OCI-LY1 (cell line): Measurements from ENCODE around the gene CBFA2T3.

Experiments used
- EZH2 ChIP-seq: fragments of 200-600 bp; sonication (generic), shearing (Covaris generic); IDR thresholded peaks from 2 replicates; pipeline ENCODE4 v1.8.0; 2017; ENCODE audit warnings: borderline replicate concordance, mixed run types, mild to moderate bottlenecking, antibody characterized with exemption, low read length, moderate library complexity, mixed read lengths
- TF ChIP-seq, protein P1 (sequence below): fragments of 200-600 bp; sonication (generic), shearing (Covaris generic); IDR thresholded peaks from 2 replicates; pipeline ENCODE4 v1.5.1; 2017; ENCODE audit warnings: mild to moderate bottlenecking, antibody characterized with exemption, low read length, moderate library complexity, mixed read lengths

DNA sequence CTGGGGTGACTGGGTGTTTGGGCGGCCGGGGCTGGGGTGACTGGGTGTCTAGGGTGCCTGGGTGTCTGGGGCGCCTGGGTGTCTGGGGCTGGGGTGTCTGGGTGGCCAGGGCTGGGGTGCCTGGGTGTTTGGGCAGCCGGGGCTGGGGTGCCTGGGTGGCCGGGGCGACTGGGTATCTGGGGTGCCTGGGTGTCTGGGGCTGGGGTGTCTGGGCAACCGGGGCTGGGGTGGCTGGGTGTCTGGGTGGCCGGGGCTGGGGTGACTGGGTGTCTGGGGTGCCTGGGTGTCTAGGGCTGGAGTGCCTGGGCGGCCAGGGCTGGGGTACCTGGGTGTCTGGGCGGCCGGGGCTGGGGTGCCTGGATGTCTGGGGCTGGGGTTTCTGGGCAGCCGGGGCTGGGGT, 151.9 kb downstream of the CBFA2T3 start:
- TF ChIP-seq, protein P1, sequence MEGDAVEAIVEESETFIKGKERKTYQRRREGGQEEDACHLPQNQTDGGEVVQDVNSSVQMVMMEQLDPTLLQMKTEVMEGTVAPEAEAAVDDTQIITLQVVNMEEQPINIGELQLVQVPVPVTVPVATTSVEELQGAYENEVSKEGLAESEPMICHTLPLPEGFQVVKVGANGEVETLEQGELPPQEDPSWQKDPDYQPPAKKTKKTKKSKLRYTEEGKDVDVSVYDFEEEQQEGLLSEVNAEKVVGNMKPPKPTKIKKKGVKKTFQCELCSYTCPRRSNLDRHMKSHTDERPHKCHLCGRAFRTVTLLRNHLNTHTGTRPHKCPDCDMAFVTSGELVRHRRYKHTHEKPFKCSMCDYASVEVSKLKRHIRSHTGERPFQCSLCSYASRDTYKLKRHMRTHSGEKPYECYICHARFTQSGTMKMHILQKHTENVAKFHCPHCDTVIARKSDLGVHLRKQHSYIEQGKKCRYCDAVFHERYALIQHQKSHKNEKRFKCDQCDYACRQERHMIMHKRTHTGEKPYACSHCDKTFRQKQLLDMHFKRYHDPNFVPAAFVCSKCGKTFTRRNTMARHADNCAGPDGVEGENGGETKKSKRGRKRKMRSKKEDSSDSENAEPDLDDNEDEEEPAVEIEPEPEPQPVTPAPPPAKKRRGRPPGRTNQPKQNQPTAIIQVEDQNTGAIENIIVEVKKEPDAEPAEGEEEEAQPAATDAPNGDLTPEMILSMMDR: no peak
- TF ChIP-seq EZH2: no peak
